Measurements from ENCODE around the gene RAX.
"Not testable (repeated sequence)": the region's sequence is repeated elsewhere in the genome, so short reads cannot be mapped to it uniquely, and the experiment has no call there.

GRCh38 chr18:59262243-59262642 is 11.0 kb downstream of the RAX start:
- TF ChIP-seq POLR2AphosphoS5 (IDR thresholded peaks at IDR 0.05; ENCODE audit: borderline replicate concordance, low read depth, low read length); EZH2 (IDR thresholded peaks at IDR 0.05); FOXP2 (optimal IDR thresholded peaks at IDR 0.05; ENCODE audit: control extremely low read depth, extremely low read length, insufficient read depth): not testable (repeated sequence)

All from SK-N-MC (cell line).